GM12878 (cell line): ENCODE data around the gene LGALS3BP. TPM values are rescaled to one million over a fixed set of nuclear protein-coding genes. Genes with fewer than 3 reads are reported as not detected.

ENCODE experiments used
- ATF2 ChIP-seq: IDR thresholded peaks from 2 replicates; pipeline ENCODE4 v1.6.1; 2012; ENCODE audit warnings: low read length, inconsistent platforms
- ATF7 ChIP-seq: fragments of 450-650 bp; IDR thresholded peaks from 2 replicates; pipeline ENCODE4 v1.6.1; 2016; ENCODE audit warnings: low read depth, mild to moderate bottlenecking
- NR2F1 ChIP-seq: fragments of 450-650 bp; conservative IDR thresholded peaks from 2 replicates; pipeline ENCODE4 v1.6.1; 2017; ENCODE audit warnings: mild to moderate bottlenecking
- SPI1 ChIP-seq: IDR thresholded peaks from 2 replicates; pipeline ENCODE4 v1.6.1; 2011; ENCODE audit warnings: low read depth, mild to moderate bottlenecking, low read length, moderate library complexity, borderline replicate concordance; ENCODE audit not compliant: insufficient read depth
- SUZ12 ChIP-seq: fragments of 200-600 bp; sonication (generic); IDR thresholded peaks from one replicate; pipeline ENCODE4 v1.6.1; 2018; ENCODE audit warnings: antibody characterized with exemption, mild to moderate bottlenecking; ENCODE audit not compliant: unreplicated experiment
- USF2 ChIP-seq: IDR thresholded peaks from 2 replicates; pipeline ENCODE4 v1.6.1; 2011; ENCODE audit warnings: low read depth, low read length, improper control_type of control experiment, borderline replicate concordance
- polyA plus RNA-seq, 11 experiments: library from polyadenylated mRNA; depleted of rRNA in 4 of 11; unstranded in 6 of 11; stranded (reverse) in 5 of 11; fragments of >200 nt; fragmentation: Nextera tagmentation in 4 of 11; fragmentation: Illumina TruSeq in 1 of 11; extraction: Ambion mirVana in 4 of 11; extraction: Trizol in 1 of 11; gene quantifications; 1 replicate in 1 of 11; 2 replicates in 10 of 11; pipeline versions ENCODE4 v1.2.1 to v1.2.3, GENCODE V29; 2011 to 2016; ENCODE audit warnings: inconsistent platforms in 2 of 11, missing spikeins in 2 of 11, low read depth in 1 of 11
- total RNA-seq, 4 experiments: library from RNA; depleted of rRNA in 3 of 4; stranded (reverse); fragments of >200 nt in 3 of 4; fragmentation: Illumina TruSeq in 1 of 4; extraction: Trizol in 1 of 4; gene quantifications; 2 replicates each; pipeline versions ENCODE4 v1.2.1 to v1.2.3, GENCODE V29; 2013 to 2021
- TF ChIP-seq, protein P1 (sequence below): IDR thresholded peaks from 2 replicates; pipeline ENCODE4 v1.6.1; 2012; ENCODE audit warnings: low read depth, low read length, improper control_type of control experiment

LGALS3BP gene
- total and polyA plus RNA-seq, 10 of the 15 experiments (the other 5 are each of a cell fraction or from before 2014, with no cell fraction given), result 0.52 to 5.2 (median 1.9) TPM

GRCh38 chr17:78971756-78972506 lies 7.8 kb downstream of the LGALS3BP start (continued):
- no peak for TF ChIP-seq USF2
- TF ChIP-seq ATF2, result no peak
- TF ChIP-seq ATF7, result no peak
- TF ChIP-seq, protein P1, sequence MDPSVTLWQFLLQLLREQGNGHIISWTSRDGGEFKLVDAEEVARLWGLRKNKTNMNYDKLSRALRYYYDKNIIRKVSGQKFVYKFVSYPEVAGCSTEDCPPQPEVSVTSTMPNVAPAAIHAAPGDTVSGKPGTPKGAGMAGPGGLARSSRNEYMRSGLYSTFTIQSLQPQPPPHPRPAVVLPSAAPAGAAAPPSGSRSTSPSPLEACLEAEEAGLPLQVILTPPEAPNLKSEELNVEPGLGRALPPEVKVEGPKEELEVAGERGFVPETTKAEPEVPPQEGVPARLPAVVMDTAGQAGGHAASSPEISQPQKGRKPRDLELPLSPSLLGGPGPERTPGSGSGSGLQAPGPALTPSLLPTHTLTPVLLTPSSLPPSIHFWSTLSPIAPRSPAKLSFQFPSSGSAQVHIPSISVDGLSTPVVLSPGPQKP, result no peak
- no peak for TF ChIP-seq SUZ12
- no peak for TF ChIP-seq SPI1
- no peak for TF ChIP-seq NR2F1
